ENCODE data around the gene SORT1. TPM values are rescaled to one million over a fixed set of nuclear protein-coding genes. Genes with fewer than 3 reads are reported as not detected.

SORT1 gene
- total RNA-seq, 1 experiment from 2014 or later: 47.9 TPM

DNA sequence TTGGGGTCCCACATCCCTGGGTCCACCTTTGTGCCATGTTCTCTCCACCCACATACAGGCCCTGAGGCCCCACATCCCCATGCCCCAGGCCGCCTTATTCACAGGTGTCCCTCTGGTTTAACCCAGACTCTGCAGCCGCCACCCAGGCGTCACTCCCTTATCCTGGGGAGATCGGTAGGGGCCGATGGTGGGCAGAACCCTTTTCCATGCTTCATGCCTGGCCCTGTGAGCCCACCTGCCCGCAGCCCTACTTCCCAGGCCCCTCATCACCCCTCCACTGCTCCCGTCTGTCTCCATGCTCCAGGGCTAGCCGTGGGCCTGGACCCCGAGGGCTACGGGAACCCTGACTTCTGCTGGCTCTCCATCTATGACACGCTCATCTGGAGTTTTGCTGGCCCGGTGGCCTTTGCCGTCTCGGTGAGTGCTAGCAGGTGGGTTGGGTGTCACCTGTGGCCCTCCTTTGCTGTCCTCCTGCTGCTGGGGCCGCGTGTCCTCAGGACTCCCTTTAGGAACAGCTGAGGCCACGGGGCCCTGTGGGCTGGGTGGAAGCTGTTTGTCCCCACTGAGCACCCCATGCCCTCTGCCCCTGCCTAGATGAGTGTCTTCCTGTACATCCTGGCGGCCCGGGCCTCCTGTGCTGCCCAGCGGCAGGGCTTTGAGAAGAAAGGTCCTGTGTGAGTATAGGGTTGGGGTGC lies 126.9 kb downstream of the SORT1 start:
- Histone ChIP-seq H3K27me3 (ENCODE audit: insufficient read depth, low read length) (no peaks in the 10 kb centered on the region), H3K9me3 (ENCODE audit: control insufficient read depth, low read depth, low read length) (no peaks in the 10 kb centered on the region), H2BK12ac (ENCODE audit: insufficient read length, low read depth, low read length) (no peak overlapping the region), H3K4me2 (ENCODE audit: insufficient read depth, insufficient read length, low read length) (no peak overlapping the region), H3K79me2 (ENCODE audit: insufficient read depth, low read length) (no peaks in the 10 kb centered on the region), H3K18ac (ENCODE audit: insufficient read length, low read depth, low read length) (no peak overlapping the region), H3K14ac (ENCODE audit: insufficient read depth, low read length) (no peak overlapping the region), H3K9ac (ENCODE audit: extremely low read depth, insufficient read length, low read length) (no peak overlapping the region), H2BK15ac (ENCODE audit: low read depth, low read length) (no peak overlapping the region), H2AFZ (ENCODE audit: low read length) (no peak overlapping the region), H2BK5ac (ENCODE audit: insufficient read length, low read length) (no peak overlapping the region), H2BK20ac (ENCODE audit: low read depth, low read length, poor library complexity, severe bottlenecking) (no peak overlapping the region), H3K79me1 (ENCODE audit: insufficient read depth, low read depth, low read length, poor library complexity, severe bottlenecking) (no peaks in the 10 kb centered on the region), H2BK120ac (ENCODE audit: low read depth, low read length, poor library complexity, severe bottlenecking) (no peak overlapping the region), H3K56ac (ENCODE audit: insufficient read length, low read depth, low read length) (no peak overlapping the region), H4K91ac (ENCODE audit: insufficient read length, low read depth, low read length) (no peak overlapping the region), H4K5ac (ENCODE audit: insufficient read length, low read depth, low read length) (no peak overlapping the region), H3K4ac (ENCODE audit: low read depth, low read length) (no peak overlapping the region), H2AK5ac (ENCODE audit: insufficient read length, low read length) (no peak overlapping the region), H3K4me1 (ENCODE audit: insufficient read depth, low read length) (no peaks in the 10 kb centered on the region; the same call in 1 of the 2 replicates), H3K23ac (ENCODE audit: insufficient read length, low read depth, low read length) (no peak overlapping the region), H3K23me2 (ENCODE audit: insufficient read length, low read depth, low read length, poor library complexity, severe bottlenecking) (no peaks in the 10 kb centered on the region), H4K20me1 (ENCODE audit: control insufficient read depth, insufficient read depth, insufficient read length) (no peaks in the 10 kb centered on the region), H3T11ph (ENCODE audit: low read length) (no peak overlapping the region), H3K27ac (ENCODE audit: insufficient read length, low read depth, low read length) (no peak overlapping the region), H4K8ac (replicated peaks; ENCODE audit: insufficient read length, low read depth, low read length) (no peak overlapping the region)
- WGBS (ENCODE audit: extremely low coverage, insufficient read length, low lambda C conversion rate): no CpG with 5 or more reads among the region's 20 CpGs
- DNase-seq: no peak
- H3K4me1 Mint-ChIP-seq: peaks cover 19 to 21% of the 10 kb centered on the region in 2 experiments
- no peak overlapping the region for H3K27ac Mint-ChIP-seq
- no peak overlapping the region for H3K4me3 Mint-ChIP-seq
- TF ChIP-seq, protein P1, sequence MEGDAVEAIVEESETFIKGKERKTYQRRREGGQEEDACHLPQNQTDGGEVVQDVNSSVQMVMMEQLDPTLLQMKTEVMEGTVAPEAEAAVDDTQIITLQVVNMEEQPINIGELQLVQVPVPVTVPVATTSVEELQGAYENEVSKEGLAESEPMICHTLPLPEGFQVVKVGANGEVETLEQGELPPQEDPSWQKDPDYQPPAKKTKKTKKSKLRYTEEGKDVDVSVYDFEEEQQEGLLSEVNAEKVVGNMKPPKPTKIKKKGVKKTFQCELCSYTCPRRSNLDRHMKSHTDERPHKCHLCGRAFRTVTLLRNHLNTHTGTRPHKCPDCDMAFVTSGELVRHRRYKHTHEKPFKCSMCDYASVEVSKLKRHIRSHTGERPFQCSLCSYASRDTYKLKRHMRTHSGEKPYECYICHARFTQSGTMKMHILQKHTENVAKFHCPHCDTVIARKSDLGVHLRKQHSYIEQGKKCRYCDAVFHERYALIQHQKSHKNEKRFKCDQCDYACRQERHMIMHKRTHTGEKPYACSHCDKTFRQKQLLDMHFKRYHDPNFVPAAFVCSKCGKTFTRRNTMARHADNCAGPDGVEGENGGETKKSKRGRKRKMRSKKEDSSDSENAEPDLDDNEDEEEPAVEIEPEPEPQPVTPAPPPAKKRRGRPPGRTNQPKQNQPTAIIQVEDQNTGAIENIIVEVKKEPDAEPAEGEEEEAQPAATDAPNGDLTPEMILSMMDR (conservative IDR thresholded peaks at IDR 0.05): no peak
- H3K36me3 Mint-ChIP-seq (ENCODE audit: insufficient read depth in 1 of 3, low read depth in 3 of 3): peaks cover 9 to 49% (median 48%) of the 10 kb centered on the region in 3 experiments; a peak in 6 of 7 replicates
- H3K9me3 Mint-ChIP-seq: no peaks in the 10 kb centered on the region; a peak in 1 of 5 replicates
- no peaks in the 10 kb centered on the region for H3K27me3 Mint-ChIP-seq (ENCODE audit: low read depth)
